ENCODE measurements around the gene MRAS.

The MRAS gene

DNA sequence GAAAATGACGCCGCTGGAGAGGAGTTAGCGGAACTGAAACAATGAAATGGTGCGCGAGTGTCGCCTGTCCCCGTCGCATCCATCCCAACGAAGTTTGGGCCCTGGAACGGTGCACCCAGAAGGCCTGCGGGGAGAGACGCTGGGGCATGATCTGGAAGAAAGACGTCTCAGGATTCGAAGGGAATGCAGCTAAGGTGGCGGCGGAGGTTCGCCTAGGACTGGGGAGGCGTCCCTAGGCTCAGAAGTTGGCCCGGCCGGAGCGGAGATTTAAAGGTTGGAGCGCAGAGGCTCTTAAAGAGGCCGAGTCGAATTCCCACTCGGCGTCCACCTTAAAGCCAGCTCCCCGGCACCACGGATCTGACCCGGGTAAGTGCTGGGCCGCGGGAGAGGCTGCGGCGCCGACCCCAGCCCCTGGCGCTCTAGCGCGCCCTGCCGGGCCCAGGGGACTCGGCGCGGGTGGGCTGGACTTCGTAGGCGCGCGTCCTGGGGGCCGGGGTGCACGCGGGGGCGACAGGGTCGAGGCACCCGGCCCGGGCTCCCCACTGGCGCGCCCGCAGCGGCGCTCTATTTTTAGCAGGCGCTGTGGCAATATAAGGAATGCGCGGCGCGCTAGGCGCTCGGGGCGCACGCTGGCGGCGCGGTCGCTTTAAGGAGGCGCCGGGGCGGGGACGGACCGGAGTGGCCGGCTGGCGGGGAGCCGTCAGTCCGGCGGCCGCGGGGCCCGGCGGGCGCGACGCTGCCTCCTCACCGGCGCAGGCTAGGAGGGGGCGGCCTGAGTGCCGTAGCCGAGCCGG is at the start of gene MRAS:
TSS of gene MRAS (plus strand) at position 620 of the 794 bp plus-strand sequence. CDS start 24,305 bp downstream, outside the sequence.
- no peak for FAIRE-seq
- peak; percentile 72 for TF ChIP-seq POLR2A (IDR thresholded peaks at IDR 0.05; ENCODE audit: low read depth, low read length)
- DNase-seq (ENCODE audit: insufficient read length, low spot score), result peak; percentile 78

DNA sequence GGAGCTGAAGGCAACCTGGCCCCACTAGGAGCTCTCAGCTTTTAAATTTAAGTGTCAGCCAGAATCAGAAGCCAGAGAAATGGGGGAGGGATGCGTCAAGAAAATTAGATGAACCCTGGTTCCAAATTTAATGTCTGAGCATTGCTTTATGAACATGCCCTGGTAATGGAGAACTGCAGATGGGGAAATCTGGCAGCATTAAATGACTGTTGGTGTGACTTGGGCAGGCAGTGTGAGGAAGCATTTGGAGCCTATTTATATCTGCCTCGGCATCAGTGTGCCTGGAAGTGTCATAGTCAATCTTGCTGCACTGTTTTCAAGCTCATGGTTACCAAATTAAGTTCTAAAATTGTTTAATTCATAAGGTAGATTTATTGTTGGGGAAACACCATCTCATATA is 47.7 kb upstream of the MRAS start:
- no peak for FAIRE-seq
- no peak for TF ChIP-seq POLR2A (IDR thresholded peaks at IDR 0.05; ENCODE audit: low read depth, low read length)
- DNase-seq (ENCODE audit: insufficient read length, low spot score), result no peak

DNA sequence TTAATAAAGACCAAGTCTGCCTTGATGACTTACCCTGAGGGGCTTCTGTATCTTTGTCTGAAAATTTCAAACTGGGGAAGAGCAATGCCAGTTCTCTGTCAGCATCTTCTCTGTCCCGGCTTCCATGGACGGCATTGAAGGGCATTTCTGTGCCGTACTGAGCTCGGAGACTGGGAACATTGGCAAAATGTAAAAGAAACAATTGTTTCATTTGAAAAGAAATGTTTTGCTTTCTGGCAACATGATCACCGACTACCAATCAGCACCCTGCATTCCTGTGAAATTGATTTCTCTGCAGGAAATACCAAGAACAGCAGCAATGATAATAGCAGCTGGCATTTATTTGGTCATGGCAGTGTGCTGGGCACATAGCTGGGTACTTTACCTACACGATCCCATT is 44.9 kb upstream of the MRAS start:
- FAIRE-seq (no peak), DNase-seq (ENCODE audit: insufficient read length, low spot score) (no peak)
- TF ChIP-seq POLR2A (IDR thresholded peaks at IDR 0.05; ENCODE audit: low read depth, low read length), result no peak

GRCh38 chr3:138307899-138308298 is 40.5 kb upstream of the MRAS start:
- TF ChIP-seq POLR2A (IDR thresholded peaks at IDR 0.05; ENCODE audit: low read depth, low read length), result no peak
- no peak for FAIRE-seq
- no peak for DNase-seq (ENCODE audit: insufficient read length, low spot score)

- DNase-seq (ENCODE audit: insufficient read length, low spot score) (no peak), FAIRE-seq (no peak)
- no peak for TF ChIP-seq POLR2A (IDR thresholded peaks at IDR 0.05; ENCODE audit: low read depth, low read length)
Measured at GRCh38 chr3:138308783-138309182, 39.6 kb upstream of the MRAS start.

GRCh38 chr3:138310494-138310893 is 37.9 kb upstream of the MRAS start:
- TF ChIP-seq POLR2A (IDR thresholded peaks at IDR 0.05; ENCODE audit: low read depth, low read length), result no peak
- no peak for FAIRE-seq
- no peak for DNase-seq (ENCODE audit: insufficient read length, low spot score)

DNA sequence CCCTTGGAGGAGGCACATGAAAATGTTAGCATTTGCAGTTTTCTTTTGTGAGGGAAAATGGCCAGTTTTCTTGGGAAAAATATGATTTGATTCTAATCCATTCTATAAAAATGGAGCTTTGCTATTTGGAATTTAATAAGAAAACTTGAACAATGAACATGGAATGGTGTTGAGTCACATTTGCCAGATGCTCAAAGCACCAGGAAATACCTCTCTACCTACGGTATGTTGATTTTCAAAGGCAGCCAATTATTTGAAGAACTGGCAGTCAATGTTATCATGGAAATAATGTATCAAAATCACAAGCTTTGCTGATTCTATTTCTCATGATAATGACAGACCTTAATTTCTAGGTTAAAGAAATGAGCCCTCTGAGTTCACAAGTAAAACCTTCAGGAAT is 33.6 kb upstream of the MRAS start:
- no peak for TF ChIP-seq POLR2A (IDR thresholded peaks at IDR 0.05; ENCODE audit: low read depth, low read length)
- no peak for DNase-seq (ENCODE audit: insufficient read length, low spot score)
- FAIRE-seq, result no peak

DNA sequence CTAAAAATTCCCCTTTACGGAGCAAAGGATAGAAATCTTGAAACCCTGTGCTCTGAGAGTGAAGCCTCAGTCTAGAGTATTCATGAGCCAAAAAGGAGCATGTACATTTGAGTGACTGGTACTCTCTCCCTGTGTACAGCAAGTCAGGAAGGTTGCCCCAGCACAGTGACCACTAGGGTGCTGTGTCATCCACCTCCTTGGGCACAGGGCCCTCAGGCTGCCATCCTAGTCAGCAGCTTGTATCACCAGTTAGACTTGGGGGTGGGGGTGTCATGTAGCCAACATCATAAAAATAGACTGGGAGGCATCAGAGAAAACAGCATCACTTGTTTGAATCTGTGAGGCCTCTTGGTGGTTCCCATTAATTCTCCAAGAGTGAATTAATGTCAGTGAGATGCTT is 30.7 kb upstream of the MRAS start:
- no peak for TF ChIP-seq POLR2A (IDR thresholded peaks at IDR 0.05; ENCODE audit: low read depth, low read length)
- DNase-seq (ENCODE audit: insufficient read length, low spot score), result no peak
- FAIRE-seq, result no peak

- TF ChIP-seq POLR2A (IDR thresholded peaks at IDR 0.05; ENCODE audit: low read depth, low read length), result no peak
- no peak for DNase-seq (ENCODE audit: insufficient read length, low spot score)
- no peak for FAIRE-seq
Measured at GRCh38 chr3:138323971-138324370, 24.4 kb upstream of the MRAS start.

GRCh38 chr3:138325990-138326389 is 22.4 kb upstream of the MRAS start:
- TF ChIP-seq POLR2A (IDR thresholded peaks at IDR 0.05; ENCODE audit: low read depth, low read length), result no peak
- DNase-seq (ENCODE audit: insufficient read length, low spot score) (no peak), FAIRE-seq (no peak)

- FAIRE-seq (no peak), DNase-seq (ENCODE audit: insufficient read length, low spot score) (no peak)
- no peak for TF ChIP-seq POLR2A (IDR thresholded peaks at IDR 0.05; ENCODE audit: low read depth, low read length)
Measured at GRCh38 chr3:138326866-138327595, 21.3 kb upstream of the MRAS start.

DNA sequence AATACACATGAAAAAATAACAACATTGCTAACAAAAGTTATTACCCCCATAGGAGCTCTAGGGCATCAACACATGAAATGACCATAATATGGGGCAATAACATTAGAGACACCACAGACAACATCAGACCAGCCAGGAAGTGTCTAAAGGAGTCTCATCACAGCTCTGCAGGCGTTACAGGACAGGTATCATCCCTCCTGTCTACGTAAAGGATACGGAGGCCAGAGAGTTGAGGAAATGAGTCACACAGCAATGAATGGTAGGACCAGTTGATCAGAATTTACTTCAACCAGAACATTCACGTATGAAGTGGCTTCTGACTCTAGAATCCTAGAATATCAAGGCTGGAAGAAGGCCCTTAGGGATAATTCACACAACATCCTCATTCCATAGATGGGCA is 20.5 kb upstream of the MRAS start:
- DNase-seq (ENCODE audit: insufficient read length, low spot score) (no peak), FAIRE-seq (no peak)
- TF ChIP-seq POLR2A (IDR thresholded peaks at IDR 0.05; ENCODE audit: low read depth, low read length), result no peak

DNA sequence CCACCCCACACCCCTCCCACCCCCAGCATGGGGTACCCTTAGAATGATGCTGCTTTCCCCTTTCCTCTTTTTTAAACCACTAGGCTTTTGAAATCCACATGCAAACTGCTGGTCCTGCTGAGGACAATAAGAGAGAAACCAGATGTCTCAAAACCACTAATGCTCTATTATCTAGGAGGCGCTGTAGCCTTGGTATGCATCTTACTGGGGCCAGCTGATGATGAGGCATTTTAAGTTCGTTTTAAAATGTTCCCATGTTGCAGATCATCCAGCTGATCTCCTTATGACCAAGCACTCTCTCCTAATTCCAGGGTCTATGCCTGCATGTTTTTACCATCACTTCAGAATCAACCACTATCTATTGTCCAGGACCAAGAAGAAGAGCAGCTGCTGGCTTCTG is 20.0 kb upstream of the MRAS start:
- TF ChIP-seq POLR2A (IDR thresholded peaks at IDR 0.05; ENCODE audit: low read depth, low read length), result no peak
- DNase-seq (ENCODE audit: insufficient read length, low spot score), result no peak
- no peak for FAIRE-seq

- DNase-seq (ENCODE audit: insufficient read length, low spot score) (peak; percentile 84), FAIRE-seq (peak; percentile 83)
- TF ChIP-seq POLR2A (IDR thresholded peaks at IDR 0.05; ENCODE audit: low read depth, low read length), result no peak
Measured at GRCh38 chr3:138329127-138329983, 19.0 kb upstream of the MRAS start, which contains the start of gene NME9. NME9 (minus strand) TSS chr3:138329851; CDS start chr3:138329335, 516 bp downstream.
